Panc1 (cell line): ENCODE results near the gene SPART.

Experiments
- CTCF ChIP-seq: fragments of 450-650 bp; IDR thresholded peaks from 2 replicates; pipeline ENCODE4 v1.5.1; 2017; ENCODE audit warnings: mild to moderate bottlenecking
- REST ChIP-seq, 2 experiments: IDR thresholded peaks; 2 replicates each; pipeline ENCODE4 v1.6.1; 2011 to 2012; ENCODE audit warnings: low read depth in 2 of 2, control low read depth in 1 of 2, low read length in 1 of 2, mild to moderate bottlenecking in 1 of 2, moderate library complexity in 1 of 2; ENCODE audit not compliant: insufficient read depth in 1 of 2
- SIN3A ChIP-seq: IDR thresholded peaks from 2 replicates; pipeline ENCODE4 v1.6.1; 2012; ENCODE audit warnings: low read depth, mild to moderate bottlenecking, low read length, moderate library complexity, borderline replicate concordance; ENCODE audit not compliant: insufficient read depth
- TCF7L2 ChIP-seq: IDR thresholded peaks from 2 replicates; pipeline ENCODE4 v1.6.1; 2011; ENCODE audit warnings: mild to moderate bottlenecking, low read depth, low read length, inconsistent platforms

GRCh38 chr13:36360903-36361302 lies 14.7 kb upstream of the SPART start:
- no peak for TF ChIP-seq CTCF
- TF ChIP-seq SIN3A: no peak
- TF ChIP-seq TCF7L2: no peak
- no peak for TF ChIP-seq REST (IDR thresholded peaks at IDR 0.05; ENCODE audit: insufficient read depth in 1 of 2, low read depth in 2 of 2, low read length in 1 of 2)
